HG03095 (cell line): ENCODE data around the gene AGK.

Source experiments
- ATAC-seq: cut with Tn5 transposase; IDR thresholded peaks from one replicate; pipeline ENCODE4 v1.9.1; 2021; ENCODE audit warnings: moderate library complexity; ENCODE audit not compliant: unreplicated experiment

The AGK gene

DNA sequence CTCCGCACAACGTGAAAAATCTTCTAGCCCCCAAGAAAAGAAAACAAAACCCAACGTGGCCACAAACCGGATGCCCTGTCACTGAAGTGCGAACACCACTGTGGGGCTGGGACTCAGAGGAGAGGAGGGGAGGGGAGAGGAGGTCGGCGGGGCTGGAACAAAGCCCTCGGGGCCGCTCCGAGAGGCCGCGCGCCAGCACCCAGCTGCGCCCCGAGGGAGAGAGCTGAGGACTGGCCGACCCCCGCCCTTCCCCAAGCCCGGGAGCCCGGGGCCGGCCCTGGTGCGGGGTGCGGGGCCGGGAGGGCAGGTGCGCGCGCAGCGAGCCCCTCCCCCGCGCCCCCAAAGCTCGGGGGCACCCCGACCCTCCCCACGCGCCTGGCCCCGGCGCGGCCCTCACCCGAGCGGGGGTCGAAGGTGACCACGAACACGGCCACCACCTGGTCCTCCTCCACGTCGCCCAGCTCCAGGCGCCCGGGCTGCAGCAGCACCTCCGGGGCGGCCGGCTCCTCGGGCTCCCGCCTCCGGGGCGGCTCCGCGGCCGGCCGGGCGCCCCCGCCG lies 150.4 kb downstream of the AGK start:
- ATAC-seq, result peak; percentile 84

DNA sequence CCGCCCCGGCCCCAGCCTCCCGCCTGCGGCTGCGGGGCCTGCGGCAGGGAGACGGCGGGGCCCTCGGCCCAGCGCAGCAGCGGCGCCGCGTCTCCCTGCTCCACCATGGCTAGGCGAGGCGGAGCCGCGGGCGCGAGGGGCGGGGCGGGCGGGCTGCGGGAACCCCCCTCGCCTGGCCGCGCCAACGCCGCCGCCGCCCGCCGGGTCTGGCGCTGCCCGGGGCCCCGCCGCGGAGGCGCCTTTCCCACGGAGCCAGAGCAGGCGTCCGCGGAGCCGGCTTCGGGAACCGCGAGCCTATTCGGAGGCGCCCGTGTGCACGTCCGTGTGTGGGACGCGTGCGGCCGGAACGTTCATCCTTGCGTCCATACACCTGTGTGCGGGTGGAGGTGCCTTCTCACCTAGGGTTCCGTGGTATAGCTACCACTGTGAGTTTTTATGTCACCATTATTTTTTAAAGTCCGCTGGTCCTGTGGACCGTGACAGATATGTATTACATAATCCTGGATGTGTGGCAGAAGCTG lies 150.9 kb downstream of the AGK start, which contains the start of gene DENND11:
DENND11 (minus strand) TSS at position 120 of the 521 bp plus-strand sequence; CDS start at position 107, 13 bp downstream.
- ATAC-seq, result peak; percentile 68

DNA sequence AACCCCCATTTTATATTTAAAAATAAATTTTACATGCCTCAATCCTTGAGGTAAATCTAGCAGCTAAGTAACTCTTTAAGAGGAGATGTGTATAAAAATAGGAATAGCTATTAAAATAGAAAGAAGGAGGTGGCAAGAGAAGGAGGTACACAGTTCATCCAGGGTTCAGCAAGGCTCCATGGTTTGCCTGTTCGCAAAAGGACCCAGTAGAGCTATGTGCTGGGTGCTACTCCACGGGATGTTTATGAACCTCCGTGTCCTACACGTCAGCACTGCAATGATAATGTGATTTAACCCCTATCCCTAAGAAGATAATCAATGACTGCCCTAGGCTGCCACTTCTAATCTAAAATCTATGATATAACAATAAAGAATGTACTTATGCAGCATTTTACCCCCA lies 151.7 kb downstream of the AGK start:
- no peak for ATAC-seq

DNA sequence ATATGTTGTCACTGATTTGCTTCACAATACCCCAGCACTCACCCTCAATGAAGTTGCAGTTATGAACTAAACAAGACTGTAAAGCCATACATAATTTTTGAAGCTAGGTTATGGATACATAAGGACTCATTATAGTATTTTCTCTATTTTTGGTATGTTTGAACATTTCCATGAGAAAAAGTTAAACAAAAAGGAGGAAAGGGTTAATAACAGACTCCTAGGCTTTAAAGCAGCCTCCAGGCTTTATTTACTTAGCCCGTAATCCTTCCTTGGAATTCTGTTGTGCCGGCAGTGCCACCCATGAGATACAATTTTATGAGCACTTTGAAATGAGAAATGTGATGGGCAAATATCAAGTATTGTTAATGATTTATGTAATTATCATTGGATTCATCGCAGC lies 152.9 kb downstream of the AGK start:
- ATAC-seq, result no peak

DNA sequence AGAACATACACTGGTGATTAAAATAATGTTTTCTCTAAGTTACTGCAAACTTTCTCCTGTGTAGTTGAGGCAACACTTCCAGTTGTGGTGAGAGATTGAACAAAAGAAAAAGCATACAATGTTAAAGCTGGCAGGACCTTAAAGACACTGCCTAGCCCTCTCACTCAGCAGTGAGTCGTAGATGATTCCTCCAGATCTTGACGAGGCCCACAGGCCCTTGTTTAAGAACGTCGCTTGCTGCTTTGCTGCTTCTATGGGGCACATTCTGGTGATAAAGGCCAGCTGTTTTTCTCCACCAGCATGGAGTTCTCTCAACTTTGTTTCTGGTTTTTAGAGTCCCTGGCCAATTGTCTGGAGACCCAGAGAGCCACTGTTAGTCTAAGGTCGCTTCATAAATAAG lies 153.5 kb downstream of the AGK start:
- ATAC-seq, result no peak
